AG04449 (cell line): ENCODE measurements around the gene GAST.

Experiments
- CTCF ChIA-PET: fragments of 350-600 bp; formaldehyde crosslinking; extraction: SDS; loops from one replicate; lab custom pipeline; 2021; ENCODE audit warnings: antibody characterized with exemption; lab: Yijun Ruan, JAX
- POLR2A ChIA-PET: fragments of 400-600, 350-600 bp; formaldehyde crosslinking; extraction: SDS; loops from one replicate; lab custom pipeline; 2020; ENCODE audit warnings: antibody characterized with exemption, inconsistent platforms; lab: Yijun Ruan, JAX
- DNase-seq: peaks from one replicate; pipeline ENCODE4 v3.0.0-alpha.2; 2010; ENCODE audit warnings: low read depth, low spot score
- H3K4me3 ChIP-seq: 2 replicates; pipeline ENCODE4 v1.5.1; 2011; ENCODE audit warnings: low read depth, mild to moderate bottlenecking, control low read depth, low read length
- CTCF ChIP-seq: IDR thresholded peaks from one replicate; pipeline ENCODE4 v1.5.1; 2011; ENCODE audit warnings: mild to moderate bottlenecking, moderate library complexity, low read length, control low read depth, inconsistent platforms; ENCODE audit not compliant: insufficient read depth; ENCODE audit errors: missing control alignments

Gene GAST

GRCh38 chr17:41723801-41724475 lies 11.8 kb downstream of the GAST start:
- ChIA-PET CTCF (interaction anchor here (0.7 to 5.3 kb wide), 5 partner anchors 14 to 141 kb away, joined by 3 to 25 read pairs (median 9); partner anchors contain the start of gene KLHL11), POLR2A (no interaction called here)
- no peak overlapping the region for H3K4me3 ChIP-seq
- no peak for DNase-seq
- no peak for TF ChIP-seq CTCF

GRCh38 chr17:41724476-41725050 lies 12.4 kb downstream of the GAST start:
- DNase-seq = no peak
- POLR2A ChIA-PET = no interaction called here
- TF ChIP-seq CTCF = no peak
- no peak overlapping the region for H3K4me3 ChIP-seq
- CTCF ChIA-PET = interaction anchor here (0.7 to 5.3 kb wide), 6 partner anchors 9 to 141 kb away, joined by 3 to 25 read pairs (median 8); partner anchors contain the start of genes HAP1 and KLHL11

- POLR2A ChIA-PET = no interaction called here
- TF ChIP-seq CTCF = no peak
- CTCF ChIA-PET = interaction anchor here (0.7 to 5.3 kb wide), 6 partner anchors 9 to 140 kb away, joined by 3 to 25 read pairs (median 8); partner anchors contain the start of genes HAP1 and KLHL11
- DNase-seq = no peak
- H3K4me3 ChIP-seq = no peak overlapping the region
Observed at GRCh38 chr17:41725134-41725533, 13.0 kb downstream of the GAST start.

DNA sequence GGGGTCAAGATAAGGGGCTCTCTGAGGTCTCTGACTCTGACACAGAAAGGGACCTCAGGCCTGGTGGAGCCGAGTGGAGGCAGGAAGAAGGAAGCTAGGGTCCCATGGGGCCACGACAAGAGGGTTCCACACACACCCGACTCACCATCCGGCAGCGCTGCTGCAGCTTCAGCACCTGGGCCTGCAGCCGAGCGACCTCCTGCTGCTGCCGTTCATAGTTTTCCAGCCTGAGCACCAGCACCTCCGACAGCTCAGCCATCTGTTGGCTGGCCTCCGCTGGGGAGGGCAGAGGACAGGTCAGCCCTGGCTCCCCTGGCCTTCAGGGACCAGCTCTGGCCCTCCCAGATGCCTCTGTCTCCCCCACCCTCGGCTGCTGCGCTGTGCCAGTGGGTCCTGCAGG lies 15.9 kb downstream of the GAST start:
- POLR2A ChIA-PET = no interaction called here
- no peak for DNase-seq
- TF ChIP-seq CTCF = no peak
- no peak overlapping the region for H3K4me3 ChIP-seq
- CTCF ChIA-PET = interaction anchor here (0.8 to 5.3 kb wide), 4 partner anchors 9 to 83 kb away, joined by 3 to 25 read pairs (median 6); no protein-coding TSS in a partner anchor

- H3K4me3 ChIP-seq = no peak overlapping the region
- POLR2A ChIA-PET = interaction anchor here (0.5 kb wide), 1 partner anchor 367 kb away, joined by 3 read pairs; no protein-coding TSS in a partner anchor
- no peak for DNase-seq
- CTCF ChIA-PET = interaction anchor here (1.3 to 1.7 kb wide), 2 partner anchors 35 to 71 kb away, joined by 4 to 7 read pairs; no protein-coding TSS in a partner anchor
- no peak for TF ChIP-seq CTCF
Observed at GRCh38 chr17:41730479-41730878, 18.3 kb downstream of the GAST start.

DNA sequence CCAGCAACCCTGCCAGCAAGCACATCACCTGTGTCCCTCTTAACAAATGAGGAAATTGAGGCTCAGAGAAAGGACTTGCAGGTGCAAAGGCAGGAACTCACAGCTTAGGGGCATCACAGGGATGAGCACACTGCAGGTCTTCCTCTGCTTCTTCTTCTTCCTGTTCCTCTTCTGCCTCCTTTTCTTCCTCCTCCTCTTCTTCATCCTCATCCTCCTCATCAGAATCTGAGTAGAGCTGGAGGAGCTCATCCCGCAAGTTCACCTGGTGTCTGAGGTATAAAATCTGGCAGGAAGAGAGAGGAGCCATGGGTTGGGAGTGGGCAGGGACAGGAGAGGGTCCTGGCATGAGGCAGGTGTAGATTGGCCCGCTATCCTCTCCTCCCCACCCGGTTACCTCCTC lies 19.7 kb downstream of the GAST start:
- TF ChIP-seq CTCF = no peak
- ChIA-PET POLR2A (interaction anchor here (0.6 kb wide), 1 partner anchor 130 kb away, joined by 3 read pairs; no protein-coding TSS in a partner anchor), CTCF (interaction anchor here (0.5 to 1.8 kb wide), 7 partner anchors 9 to 70 kb away, joined by 3 to 9 read pairs (median 3); no protein-coding TSS in a partner anchor)
- DNase-seq = no peak
- no peak overlapping the region for H3K4me3 ChIP-seq
